Smooth muscle cell (in vitro differentiated cells): ENCODE measurements around the gene RNGTT. TPM values are rescaled to one million over a fixed set of nuclear protein-coding genes. Genes with fewer than 3 reads are reported as not detected.

ENCODE experiments used
- DNase-seq: peaks from one replicate; lab custom pipeline; 2025; ENCODE audit not compliant: unreplicated experiment; lab: John Stamatoyannopoulos, UW
- H2AFZ ChIP-seq: fragments of 200-600 bp; sonication (generic); 2 replicates; pipeline ENCODE4 v1.6.0; 2016; ENCODE audit warnings: antibody characterized with exemption, low read depth, mild to moderate bottlenecking
- H3F3A ChIP-seq: fragments of 200-600 bp; sonication (generic); 2 replicates; pipeline ENCODE4 v1.6.0; 2017; ENCODE audit warnings: antibody characterized with exemption, low read depth
- H3K27ac ChIP-seq: fragments of 200-600 bp; sonication (generic); 2 replicates; pipeline ENCODE4 v1.5.1; 2016; ENCODE audit warnings: low read depth, mild to moderate bottlenecking
- H3K27me3 ChIP-seq: fragments of 200-600 bp; sonication (generic); 2 replicates; pipeline ENCODE4 v1.6.1; 2016; ENCODE audit warnings: low read depth, mild to moderate bottlenecking
- H3K36me3 ChIP-seq: fragments of 200-600 bp; sonication (generic); 2 replicates; pipeline ENCODE4 v1.5.1; 2016; ENCODE audit warnings: low read depth
- H3K4me1 ChIP-seq: fragments of 200-600 bp; sonication (generic); 2 replicates; pipeline ENCODE4 v1.5.1; 2016; ENCODE audit warnings: low read depth
- H3K4me2 ChIP-seq: fragments of 200-600 bp; sonication (generic); 2 replicates; pipeline ENCODE4 v1.6.0; 2016; ENCODE audit warnings: mild to moderate bottlenecking
- H3K4me3 ChIP-seq: fragments of 200-600 bp; sonication (generic); 2 replicates; pipeline ENCODE4 v1.5.1; 2016; ENCODE audit warnings: mild to moderate bottlenecking
- H3K79me2 ChIP-seq: fragments of 200-600 bp; sonication (generic); 2 replicates; pipeline ENCODE4 v1.6.0; 2016; ENCODE audit warnings: low read depth, mild to moderate bottlenecking
- H3K9ac ChIP-seq: fragments of 200-600 bp; sonication (generic); 2 replicates; pipeline ENCODE4 v1.6.0; 2016; ENCODE audit warnings: low read depth
- H3K9me3 ChIP-seq: fragments of 200-600 bp; sonication (generic); replicated peaks from 2 replicates; pipeline ENCODE4 v1.5.1; 2016; ENCODE audit warnings: low read depth
- H4K20me1 ChIP-seq: fragments of 200-600 bp; sonication (generic); 2 replicates; pipeline ENCODE4 v1.6.0; 2016; ENCODE audit warnings: low read depth
- CTCF ChIP-seq: fragments of 200-600 bp; sonication (generic); IDR thresholded peaks from 2 replicates; pipeline ENCODE4 v1.5.1; 2017; ENCODE audit warnings: borderline replicate concordance, mild to moderate bottlenecking, antibody characterized with exemption; ENCODE audit not compliant: insufficient read depth, poor library complexity, severe bottlenecking
- WGBS: methylation state at CpG from one replicate; pipeline ENCODE4 v1.1.7; 2016; ENCODE audit warnings: low lambda C conversion rate; 5-methylcytosine and 5-hydroxymethylcytosine counted together
- polyA plus RNA-seq: library from polyadenylated mRNA; unstranded; fragments of >200 nt; fragmentation: Nextera tagmentation; extraction: Ambion mirVana; gene quantifications from 2 replicates; pipeline ENCODE4 v1.2.1, GENCODE V29; 2016
- total RNA-seq: library from RNA; depleted of rRNA; stranded (reverse); fragments of >200 nt; gene quantifications from 2 replicates; pipeline ENCODE4 v1.2.3, GENCODE V29; 2014

Gene RNGTT
- total and polyA plus RNA-seq, 2 experiments from 2014 or later = 7.5 to 22.7 TPM

DNA sequence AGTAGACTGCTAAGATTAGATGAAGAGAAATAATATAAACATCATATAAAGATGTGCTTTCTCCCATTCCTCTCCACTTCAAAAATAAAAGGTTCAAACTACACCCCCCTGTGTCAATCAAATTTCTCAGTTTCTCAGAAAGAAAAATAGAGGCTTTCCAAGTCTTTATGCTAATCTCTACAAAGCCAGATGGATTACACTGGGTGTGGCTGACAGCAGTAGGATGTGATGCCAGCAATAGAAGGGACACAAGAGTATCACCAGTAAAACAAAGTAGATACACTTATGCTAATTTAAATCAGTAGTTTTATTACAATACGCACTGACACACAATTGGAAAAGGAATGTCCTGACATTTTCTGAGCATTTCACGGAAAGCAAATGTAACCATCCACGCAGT lies 353.4 kb downstream of the RNGTT start:
- H3F3A ChIP-seq = no peaks in the 10 kb centered on the region
- H3K4me2 ChIP-seq = no peak overlapping the region
- H3K27ac ChIP-seq = no peak overlapping the region
- TF ChIP-seq CTCF = no peak
- no peaks in the 10 kb centered on the region for H3K79me2 ChIP-seq
- H3K4me1 ChIP-seq = no peaks in the 10 kb centered on the region
- DNase-seq = no peak
- H3K36me3 ChIP-seq = no peaks in the 10 kb centered on the region
- no peak overlapping the region for H3K4me3 ChIP-seq
- no peaks in the 10 kb centered on the region for H3K27me3 ChIP-seq
- H3K9ac ChIP-seq = no peak overlapping the region
- WGBS = 92% methylated on average over 3 of the region's 3 CpGs
- H3K9me3 ChIP-seq = no peaks in the 10 kb centered on the region
- no peaks in the 10 kb centered on the region for H4K20me1 ChIP-seq
- no peak overlapping the region for H2AFZ ChIP-seq

GRCh38 chr6:88605271-88605670 lies 358.1 kb downstream of the RNGTT start:
- WGBS = 49% methylated on average over 3 of the region's 3 CpGs

GRCh38 chr6:88599571-88599970 lies 363.8 kb downstream of the RNGTT start:
- Histone ChIP-seq H3K9ac (no peak overlapping the region), H3K4me1 (no peaks in the 10 kb centered on the region), H3K36me3 (no peaks in the 10 kb centered on the region), H3K4me3 (no peak overlapping the region), H3F3A (no peaks in the 10 kb centered on the region), H3K4me2 (no peak overlapping the region), H3K79me2 (no peaks in the 10 kb centered on the region), H3K9me3 (no peaks in the 10 kb centered on the region), H4K20me1 (no peaks in the 10 kb centered on the region), H3K27ac (no peak overlapping the region), H3K27me3 (no peaks in the 10 kb centered on the region), H2AFZ (no peak overlapping the region)
- 84% methylated on average over 6 of the region's 6 CpGs for WGBS
- DNase-seq = no peak
- no peak for TF ChIP-seq CTCF

More at GRCh38 chr6:88605271-88605670, 358.1 kb downstream of the RNGTT start:
- DNase-seq = no peak
- Histone ChIP-seq H3K36me3 (no peaks in the 10 kb centered on the region), H3F3A (no peaks in the 10 kb centered on the region), H4K20me1 (no peaks in the 10 kb centered on the region), H3K79me2 (no peaks in the 10 kb centered on the region), H3K4me3 (no peak overlapping the region), H3K4me2 (no peak overlapping the region), H2AFZ (no peak overlapping the region), H3K27me3 (no peaks in the 10 kb centered on the region), H3K9ac (no peak overlapping the region), H3K27ac (no peak overlapping the region), H3K4me1 (no peaks in the 10 kb centered on the region), H3K9me3 (no peaks in the 10 kb centered on the region)
- no peak for TF ChIP-seq CTCF

DNA sequence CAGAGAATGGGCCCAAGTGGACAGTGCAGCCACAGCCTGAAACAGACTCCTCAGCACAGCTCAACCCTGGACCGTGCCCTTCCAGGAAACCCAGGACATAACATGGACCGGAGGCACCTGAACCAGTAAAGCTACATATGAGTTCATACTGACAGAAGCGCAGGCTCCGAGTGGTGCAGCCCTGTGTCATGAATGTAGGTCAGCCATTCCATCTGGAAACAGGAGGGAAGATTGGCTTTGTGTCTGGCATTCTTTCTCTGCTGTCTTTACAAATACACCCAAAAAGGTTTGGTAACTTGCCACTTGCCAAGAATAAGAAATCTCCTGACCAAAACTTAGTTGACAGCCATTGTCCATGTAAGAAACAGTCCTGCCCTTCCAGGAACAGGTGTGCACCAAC lies 366.6 kb downstream of the RNGTT start:
- Histone ChIP-seq H3K27ac (no peak overlapping the region), H2AFZ (no peak overlapping the region), H3F3A (no peaks in the 10 kb centered on the region), H3K4me2 (no peak overlapping the region), H3K79me2 (no peaks in the 10 kb centered on the region), H4K20me1 (no peaks in the 10 kb centered on the region), H3K4me1 (no peaks in the 10 kb centered on the region), H3K4me3 (no peak overlapping the region), H3K36me3 (no peaks in the 10 kb centered on the region), H3K9ac (no peak overlapping the region), H3K27me3 (no peaks in the 10 kb centered on the region), H3K9me3 (no peaks in the 10 kb centered on the region)
- TF ChIP-seq CTCF = no peak
- no peak for DNase-seq
- 98% methylated on average over 4 of the region's 4 CpGs for whole genome bisulfite sequencing
